Mucosa of descending colon (tissue), 3 donors: Measurements from ENCODE around the gene TFEB. TPM values are rescaled to one million over a fixed set of nuclear protein-coding genes. Genes with fewer than 3 reads are reported as not detected.

Source experiments
- ATAC-seq: fragments of 200-7000 bp; cut with Tn5 transposase; one replicate; pipeline ENCODE4 v1.9.1; 2020; ENCODE audit warnings: mild to moderate bottlenecking, moderate library complexity
- DNase-seq, 3 donors: peaks; one replicate each; pipeline ENCODE4 v3.0.0-alpha.2; 2020
- H3K36me3 ChIP-seq: fragments of 200-600 bp; one replicate; pipeline ENCODE4 v1.8.0; 2021; ENCODE audit warnings: low read depth, mild to moderate bottlenecking
- H3K4me1 ChIP-seq: fragments of 200-600 bp; one replicate; pipeline ENCODE4 v1.8.0; 2021; ENCODE audit warnings: low read depth, mild to moderate bottlenecking
- H3K4me3 ChIP-seq: fragments of 200-600 bp; one replicate; pipeline ENCODE4 v1.8.0; 2021; ENCODE audit warnings: mild to moderate bottlenecking
- H3K9me3 ChIP-seq: fragments of 200-600 bp; one replicate; pipeline ENCODE4 v1.8.0; 2021; ENCODE audit warnings: mild to moderate bottlenecking
- intact Hi-C, 2 donors: fragments of 100-400 bp; cut with DNase I in 1 of 2; cut with micrococcal nuclease in 1 of 2; formaldehyde crosslinking; loops; one replicate each; pipeline versions ENCODE4 v1.11.0 to v1.11.1; 2022; cut with DNase I, micrococcal nuclease
- total RNA-seq, 3 donors: library from RNA; stranded (reverse); fragmentation: NEBNext Ultra II Directional in 2 of 3; extraction: Animal tissue kit (Norgen Biotek cat#: 25700) in 2 of 3; gene quantifications; one replicate each; pipeline versions ENCODE4 v1.2.1 to v1.2.4, GENCODE V29; 2021 to 2023
- TF ChIP-seq, protein P1 (sequence below): fragments of 200-600 bp; IDR thresholded peaks from one replicate; pipeline ENCODE4 v1.8.0; 2022; ENCODE audit warnings: antibody characterized with exemption, mild to moderate bottlenecking
- donor health status: DM: no; HTN: no; CAD: no; lungs with moderate emphysema.
- donor health status: DM: no; HTN: no; CAD: no.
- donor health status: DM: no; HTN: yes; CAD: no.

Gene TFEB
- total RNA-seq, 3 donors from 2014 or later = 35.2 to 44.5 (median 40.2) TPM

GRCh38 chr6:41739041-41739440, 3.6 kb upstream of the TFEB start:
- H3K9me3 ChIP-seq = no peaks in the 10 kb centered on the region
- H3K36me3 ChIP-seq = no peaks in the 10 kb centered on the region
- intact Hi-C loops = no loop called here
- DNase-seq (no peak), ATAC-seq (no peak)
- H3K4me3 ChIP-seq = no peak overlapping the region
- H3K4me1 ChIP-seq = peaks cover 19% of the 10 kb centered on the region
- TF ChIP-seq, protein P1, sequence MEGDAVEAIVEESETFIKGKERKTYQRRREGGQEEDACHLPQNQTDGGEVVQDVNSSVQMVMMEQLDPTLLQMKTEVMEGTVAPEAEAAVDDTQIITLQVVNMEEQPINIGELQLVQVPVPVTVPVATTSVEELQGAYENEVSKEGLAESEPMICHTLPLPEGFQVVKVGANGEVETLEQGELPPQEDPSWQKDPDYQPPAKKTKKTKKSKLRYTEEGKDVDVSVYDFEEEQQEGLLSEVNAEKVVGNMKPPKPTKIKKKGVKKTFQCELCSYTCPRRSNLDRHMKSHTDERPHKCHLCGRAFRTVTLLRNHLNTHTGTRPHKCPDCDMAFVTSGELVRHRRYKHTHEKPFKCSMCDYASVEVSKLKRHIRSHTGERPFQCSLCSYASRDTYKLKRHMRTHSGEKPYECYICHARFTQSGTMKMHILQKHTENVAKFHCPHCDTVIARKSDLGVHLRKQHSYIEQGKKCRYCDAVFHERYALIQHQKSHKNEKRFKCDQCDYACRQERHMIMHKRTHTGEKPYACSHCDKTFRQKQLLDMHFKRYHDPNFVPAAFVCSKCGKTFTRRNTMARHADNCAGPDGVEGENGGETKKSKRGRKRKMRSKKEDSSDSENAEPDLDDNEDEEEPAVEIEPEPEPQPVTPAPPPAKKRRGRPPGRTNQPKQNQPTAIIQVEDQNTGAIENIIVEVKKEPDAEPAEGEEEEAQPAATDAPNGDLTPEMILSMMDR = no peak

GRCh38 chr6:41737591-41738130, 2.3 kb upstream of the TFEB start:
- ATAC-seq (no peak), DNase-seq (no peak)
- Histone ChIP-seq H3K9me3 (no peaks in the 10 kb centered on the region), H3K36me3 (no peaks in the 10 kb centered on the region), H3K4me1 (peaks cover 30% of the 10 kb centered on the region), H3K4me3 (no peak overlapping the region)
- TF ChIP-seq, protein P1 = no peak
- intact Hi-C loops = no loop called here

GRCh38 chr6:41736800-41737555, 1.6 kb upstream of the TFEB start:
- H3K9me3 ChIP-seq = no peaks in the 10 kb centered on the region
- intact Hi-C loops = no loop called here
- TF ChIP-seq, protein P1 = no peak
- DNase-seq = peak in 2 of 3 donors; percentile 35 to 50
- H3K36me3 ChIP-seq = no peaks in the 10 kb centered on the region
- ATAC-seq = no peak
- no peak overlapping the region for H3K4me3 ChIP-seq
- peaks cover 28% of the 10 kb centered on the region for H3K4me1 ChIP-seq

- DNase-seq = peak in 2 of 3 donors; percentile 25 to 54
- intact Hi-C loops = no loop called here
- no peak for ATAC-seq
- Histone ChIP-seq H3K4me1 (peaks cover 25% of the 10 kb centered on the region), H3K4me3 (no peak overlapping the region), H3K9me3 (no peaks in the 10 kb centered on the region), H3K36me3 (no peaks in the 10 kb centered on the region)
- TF ChIP-seq, protein P1 = no peak
Measured at GRCh38 chr6:41736186-41736733, 852 bp upstream of the TFEB start.

DNA sequence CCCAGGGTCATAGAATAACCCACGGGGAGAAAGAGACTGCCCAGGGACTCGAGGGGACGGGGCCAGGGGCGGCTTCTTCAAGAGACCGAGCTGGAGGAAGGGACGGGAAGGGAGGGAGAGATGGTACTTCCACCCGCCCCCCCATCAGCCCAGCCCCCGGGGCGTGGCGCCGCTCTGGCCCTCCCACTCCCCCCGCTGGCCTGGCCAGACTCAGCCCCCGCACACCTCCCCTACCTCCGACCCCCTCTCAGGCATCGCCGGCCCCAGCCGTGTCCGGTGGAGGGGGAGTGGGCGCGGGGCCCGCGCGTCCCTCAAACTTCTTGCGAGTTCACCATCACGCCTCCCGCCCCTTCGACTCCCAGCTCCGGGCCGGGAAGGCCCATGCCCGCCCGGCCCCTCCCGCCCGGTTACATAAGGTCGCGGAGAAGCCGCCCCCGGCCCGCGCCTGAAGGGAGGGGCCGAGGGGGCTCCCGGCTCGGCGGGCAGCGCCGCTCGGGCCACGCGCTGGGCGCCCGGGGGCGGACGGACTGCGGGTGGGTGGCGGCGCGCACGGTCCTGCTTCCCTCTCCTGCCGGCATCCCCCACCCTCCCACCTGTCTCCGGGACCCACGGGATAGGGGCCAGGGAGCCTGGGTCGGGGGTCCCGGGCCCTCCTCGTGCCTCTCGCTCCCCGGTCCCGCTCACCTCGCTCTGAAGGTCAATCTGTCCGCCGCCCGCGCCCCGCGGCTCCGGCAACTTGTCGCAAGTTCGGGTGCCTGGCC, 562 bp downstream of the TFEB start:
- Histone ChIP-seq H3K4me3 (peak overlapping the region; percentile 94), H3K4me1 (peaks cover 26% of the 10 kb centered on the region), H3K36me3 (no peaks in the 10 kb centered on the region), H3K9me3 (no peaks in the 10 kb centered on the region)
- peak; percentile 89 to 91 (median 90) for DNase-seq
- TF ChIP-seq, protein P1 = no peak
- peak; percentile 76 for ATAC-seq
- intact Hi-C loops = no loop called here
